TTC549 (cell line): Measurements from ENCODE around the gene CLIC1.

ENCODE experiments used
- FAIRE-seq: peaks from 2 replicates; lab custom pipeline; 2012; peaks lifted over from hg19 to GRCh38; lab: Jason Lieb, UNC

The CLIC1 gene

GRCh38 chr6:31701666-31702404, 34.5 kb downstream of the CLIC1 start:
- FAIRE-seq = no peak

GRCh38 chr6:31700740-31701401, 35.5 kb downstream of the CLIC1 start:
- FAIRE-seq = no peak

DNA sequence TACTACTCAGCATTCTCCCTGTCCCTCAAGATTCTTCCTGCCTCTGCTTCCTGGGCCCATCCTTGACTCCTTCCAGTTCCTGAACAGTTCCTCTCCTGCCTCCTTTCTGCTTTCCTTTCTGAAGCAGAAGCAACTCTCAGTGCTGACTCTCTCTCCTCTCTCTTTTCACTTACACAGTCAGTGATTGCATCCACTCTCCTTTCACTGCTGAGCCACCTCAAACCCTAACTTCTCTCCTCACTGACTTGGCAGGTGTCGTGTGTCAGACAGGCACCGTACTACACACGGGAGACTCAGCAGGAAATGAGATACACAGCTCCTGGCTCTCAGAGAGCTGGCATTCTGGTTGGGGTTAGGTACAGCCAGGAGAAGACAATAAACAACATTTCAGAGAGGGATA, 38.8 kb downstream of the CLIC1 start:
- FAIRE-seq = no peak

- no peak for FAIRE-seq
Measured at GRCh38 chr6:31693535-31693934, 42.8 kb downstream of the CLIC1 start.

- FAIRE-seq = no peak
Measured at GRCh38 chr6:31692886-31693285, 43.4 kb downstream of the CLIC1 start.

- FAIRE-seq = no peak
Measured at GRCh38 chr6:31692353-31692752, 44.0 kb downstream of the CLIC1 start.

DNA sequence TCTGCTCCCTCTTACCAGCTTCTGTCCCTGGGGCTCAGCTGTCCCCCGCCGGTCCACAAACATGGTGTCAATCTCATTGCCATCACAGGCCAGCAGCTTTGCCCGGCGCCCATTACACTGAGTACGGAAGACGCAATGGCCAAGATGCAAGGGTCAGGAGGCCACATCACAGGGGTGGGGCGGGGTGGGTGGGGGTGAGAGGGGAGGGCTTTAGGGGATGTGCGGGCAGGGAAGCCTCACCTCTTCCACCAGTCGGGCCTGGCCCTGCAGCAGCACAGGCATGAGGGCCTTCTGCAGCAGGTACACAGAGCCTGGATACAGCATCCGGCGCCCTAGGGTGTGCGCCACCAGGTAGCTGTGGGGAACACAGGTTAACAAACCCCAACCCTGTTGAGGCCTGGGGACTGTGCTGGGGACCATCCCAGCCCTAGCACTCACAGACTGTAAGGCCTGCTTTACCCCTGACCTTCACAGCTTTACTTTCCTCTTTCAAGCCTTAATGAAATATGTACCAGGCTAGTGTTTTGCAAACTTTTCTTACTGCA, 44.7 kb downstream of the CLIC1 start:
- FAIRE-seq = no peak

DNA sequence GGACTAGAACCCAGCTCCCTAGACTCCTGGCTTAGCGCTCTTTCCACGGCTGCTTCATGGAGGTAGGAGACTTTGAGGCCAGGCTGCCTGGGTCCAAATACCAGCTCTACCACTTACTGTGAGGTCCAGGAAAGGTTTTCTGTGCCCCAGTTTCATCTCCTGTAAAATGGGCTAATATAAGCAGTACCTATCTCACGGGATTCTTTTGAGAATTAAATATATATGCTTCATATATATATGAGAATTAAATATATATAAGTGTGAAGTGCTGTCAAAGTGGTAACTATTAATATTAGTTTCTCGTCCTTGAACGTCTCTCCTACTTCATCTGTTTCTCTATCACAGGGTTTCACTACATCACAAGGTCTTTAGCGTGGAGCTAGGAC, 45.3 kb downstream of the CLIC1 start:
- no peak for FAIRE-seq

DNA sequence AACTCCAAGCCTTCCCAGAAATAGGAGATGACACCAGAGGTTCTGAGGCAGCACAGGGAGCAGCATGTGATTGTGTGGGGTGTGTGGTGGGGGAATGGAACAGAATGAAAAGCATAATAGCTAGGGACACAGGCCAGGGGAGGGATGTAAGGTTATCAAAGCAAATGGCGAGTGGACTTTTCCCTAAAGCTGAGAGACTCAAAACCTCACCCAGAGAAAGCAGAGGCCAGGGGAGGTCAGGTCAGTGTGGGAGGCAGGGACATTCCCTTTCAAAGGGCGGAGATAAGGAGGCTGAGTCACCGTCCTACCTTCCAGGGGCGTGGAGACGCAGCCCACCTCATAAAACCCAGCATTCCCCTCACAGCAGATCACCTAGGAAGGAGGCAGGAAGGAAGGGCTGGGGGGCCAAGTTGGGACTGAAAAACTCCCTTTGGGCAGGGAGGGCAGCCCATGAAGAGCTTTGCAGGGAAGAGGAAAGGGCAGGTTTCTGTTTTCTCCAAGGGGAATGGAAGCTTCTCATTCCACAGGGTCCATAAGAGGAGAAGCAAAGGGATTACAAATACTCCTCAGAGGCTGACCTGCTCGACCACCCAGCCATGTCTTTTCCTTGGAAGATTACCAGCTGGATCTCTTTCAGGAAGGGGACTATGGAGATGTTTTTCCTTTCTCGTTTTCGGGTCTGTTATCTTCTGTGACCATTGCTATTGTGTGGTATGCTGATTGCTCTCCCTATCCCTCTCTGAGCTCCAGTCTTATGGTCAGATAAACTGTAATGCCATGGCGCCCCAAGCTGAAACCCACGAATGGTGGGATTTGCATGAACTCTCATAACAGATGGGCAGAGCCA, 45.9 kb downstream of the CLIC1 start:
- FAIRE-seq = no peak

GRCh38 chr6:31689249-31690110, 46.9 kb downstream of the CLIC1 start:
- FAIRE-seq = no peak

- FAIRE-seq = no peak
Measured at GRCh38 chr6:31687860-31688693, 48.3 kb downstream of the CLIC1 start.

DNA sequence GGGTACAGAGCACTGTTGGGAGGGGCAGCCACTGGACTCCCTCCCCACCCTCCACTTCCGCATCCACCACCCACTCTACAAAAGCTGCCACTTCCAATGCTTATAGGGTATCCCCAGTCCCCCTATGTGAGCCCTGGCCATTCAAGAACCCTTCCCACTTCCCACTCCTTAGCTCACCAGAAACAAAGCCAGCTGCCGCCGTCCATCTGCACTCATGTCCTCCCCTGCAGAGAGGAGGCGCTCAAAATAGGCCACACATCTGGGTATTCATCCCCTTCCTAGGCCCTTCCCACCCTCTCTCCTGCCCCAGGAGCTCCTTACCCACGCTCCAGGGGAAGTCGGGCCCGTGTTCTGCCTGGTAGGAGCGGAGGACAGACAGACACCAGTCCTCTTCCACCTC, 49.0 kb downstream of the CLIC1 start:
- no peak for FAIRE-seq

DNA sequence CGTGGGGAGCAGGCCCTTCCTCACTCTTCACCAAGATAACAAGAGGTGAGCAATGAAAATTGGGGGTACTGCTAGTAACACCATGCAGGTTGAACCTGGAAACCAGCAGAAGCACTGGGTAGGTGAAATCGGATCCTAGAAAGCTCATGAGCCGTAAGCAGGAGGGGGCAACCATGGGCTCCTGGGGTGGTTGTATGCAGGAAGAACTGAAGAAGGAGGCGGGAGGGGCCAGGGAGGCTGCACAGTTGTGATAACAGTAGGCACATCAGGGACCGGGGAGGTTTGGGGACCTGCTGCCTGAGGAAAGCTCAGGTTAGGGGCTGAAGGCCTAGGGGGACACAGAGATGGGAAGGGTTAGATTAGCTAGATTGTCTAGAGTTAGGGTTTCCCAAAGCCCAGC, 49.8 kb downstream of the CLIC1 start:
- FAIRE-seq = no peak

- FAIRE-seq = no peak
Measured at GRCh38 chr6:31683591-31683990, 52.7 kb downstream of the CLIC1 start.

DNA sequence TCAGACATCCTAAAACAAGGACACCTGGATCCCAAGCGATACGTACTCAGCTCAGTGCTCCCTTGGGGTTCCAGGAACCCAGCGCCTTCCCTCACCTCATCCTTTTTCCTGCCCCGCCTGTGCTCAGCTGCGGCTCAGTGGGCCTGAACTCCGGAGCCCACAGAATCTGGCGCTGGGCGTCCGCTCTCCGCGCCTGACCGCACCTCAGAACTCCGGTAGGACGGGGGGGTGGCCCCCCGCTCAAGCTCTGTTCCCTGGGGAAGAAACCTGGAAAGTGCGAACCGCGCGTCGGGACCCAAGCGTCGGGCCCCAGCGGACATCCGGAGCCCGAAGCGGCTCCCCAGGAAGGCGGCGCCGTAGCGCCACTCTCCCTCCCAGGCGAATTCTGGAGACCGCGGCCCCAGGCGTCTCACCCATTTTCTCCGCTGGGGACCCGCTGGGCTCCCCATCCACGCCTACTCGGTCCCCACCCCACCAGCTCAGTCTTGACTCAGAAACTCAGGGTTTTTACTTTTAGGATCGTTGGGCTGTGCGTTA, 55.1 kb downstream of the CLIC1 start:
- no peak for FAIRE-seq
